ENCODE measurements around the gene HOXA9. TPM values are rescaled to one million over a fixed set of nuclear protein-coding genes. Genes with fewer than 3 reads are reported as not detected.

The HOXA9 gene
- total and polyA plus RNA-seq, 9 donors = 0.12 to 2.5 (median 0.57) TPM; not detected in 1

DNA sequence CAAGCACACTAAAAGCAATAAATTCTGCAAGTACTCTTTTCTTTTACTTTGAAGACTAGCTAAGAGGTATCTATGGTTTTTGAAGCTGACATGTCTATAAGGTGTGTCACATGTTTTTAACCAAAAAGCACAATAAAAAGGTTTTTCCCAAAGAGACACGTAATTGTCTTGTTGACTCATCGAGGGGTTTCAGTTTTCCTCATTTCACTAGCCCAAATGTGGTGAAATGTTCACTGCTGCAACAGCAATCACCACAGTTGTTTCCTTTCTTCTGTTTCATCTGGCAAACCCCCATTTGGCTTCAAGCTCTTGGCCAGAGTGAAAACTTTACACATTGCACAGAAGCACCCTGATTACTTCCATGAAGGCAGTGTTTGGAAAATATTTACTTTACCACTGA is 30.9 kb downstream of the HOXA9 start:
- no peaks in the 10 kb centered on the region for H3K27me3 ChIP-seq
- H3K4me3 ChIP-seq = no peak overlapping the region
- WGBS, 3 donors = 33 to 48% (median 45%) methylated on average over 2 of the region's 2 CpGs
- intact Hi-C loops (cut with DNase I) = loop anchor here in 1 of 4 donors (5.0 kb wide), 1 partner anchor 277 kb away; no protein-coding TSS in a partner anchor
- H3K9me3 ChIP-seq = no peaks in the 10 kb centered on the region
- H3K4me1 ChIP-seq (ENCODE audit: insufficient read depth) = peaks cover 6% of the 10 kb centered on the region
- no peak overlapping the region for H3K27ac ChIP-seq
- DNase-seq = no peak
- TF ChIP-seq, protein P1, sequence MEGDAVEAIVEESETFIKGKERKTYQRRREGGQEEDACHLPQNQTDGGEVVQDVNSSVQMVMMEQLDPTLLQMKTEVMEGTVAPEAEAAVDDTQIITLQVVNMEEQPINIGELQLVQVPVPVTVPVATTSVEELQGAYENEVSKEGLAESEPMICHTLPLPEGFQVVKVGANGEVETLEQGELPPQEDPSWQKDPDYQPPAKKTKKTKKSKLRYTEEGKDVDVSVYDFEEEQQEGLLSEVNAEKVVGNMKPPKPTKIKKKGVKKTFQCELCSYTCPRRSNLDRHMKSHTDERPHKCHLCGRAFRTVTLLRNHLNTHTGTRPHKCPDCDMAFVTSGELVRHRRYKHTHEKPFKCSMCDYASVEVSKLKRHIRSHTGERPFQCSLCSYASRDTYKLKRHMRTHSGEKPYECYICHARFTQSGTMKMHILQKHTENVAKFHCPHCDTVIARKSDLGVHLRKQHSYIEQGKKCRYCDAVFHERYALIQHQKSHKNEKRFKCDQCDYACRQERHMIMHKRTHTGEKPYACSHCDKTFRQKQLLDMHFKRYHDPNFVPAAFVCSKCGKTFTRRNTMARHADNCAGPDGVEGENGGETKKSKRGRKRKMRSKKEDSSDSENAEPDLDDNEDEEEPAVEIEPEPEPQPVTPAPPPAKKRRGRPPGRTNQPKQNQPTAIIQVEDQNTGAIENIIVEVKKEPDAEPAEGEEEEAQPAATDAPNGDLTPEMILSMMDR (IDR thresholded peaks at IDR 0.05) = no peak
- no peak for TF ChIP-seq EP300 (IDR thresholded peaks at IDR 0.05)
- TF ChIP-seq POLR2A (IDR thresholded peaks at IDR 0.05) = no peak
- no peaks in the 10 kb centered on the region for H3K36me3 ChIP-seq

GRCh38 chr7:27133409-27134231 is 31.7 kb downstream of the HOXA9 start:
- no peak overlapping the region for H3K4me3 ChIP-seq
- no peaks in the 10 kb centered on the region for H3K36me3 ChIP-seq
- intact Hi-C loops (cut with DNase I) = loop anchor here in 1 of 4 donors (5.0 kb wide), 1 partner anchor 276 kb away; no protein-coding TSS in a partner anchor
- H3K4me1 ChIP-seq (ENCODE audit: insufficient read depth) = peaks cover 6% of the 10 kb centered on the region
- H3K27ac ChIP-seq = no peak overlapping the region
- TF ChIP-seq EP300 (IDR thresholded peaks at IDR 0.05) = no peak
- TF ChIP-seq POLR2A (IDR thresholded peaks at IDR 0.05) = no peak
- TF ChIP-seq, protein P1 (IDR thresholded peaks at IDR 0.05) = no peak
- H3K27me3 ChIP-seq = no peaks in the 10 kb centered on the region
- H3K9me3 ChIP-seq = peaks cover 0 to 4% of the 10 kb centered on the region in 2 donors
- DNase-seq = no peak
- 51 to 64% (median 53%) methylated on average over 18 of the region's 18 CpGs for WGBS, 3 donors

DNA sequence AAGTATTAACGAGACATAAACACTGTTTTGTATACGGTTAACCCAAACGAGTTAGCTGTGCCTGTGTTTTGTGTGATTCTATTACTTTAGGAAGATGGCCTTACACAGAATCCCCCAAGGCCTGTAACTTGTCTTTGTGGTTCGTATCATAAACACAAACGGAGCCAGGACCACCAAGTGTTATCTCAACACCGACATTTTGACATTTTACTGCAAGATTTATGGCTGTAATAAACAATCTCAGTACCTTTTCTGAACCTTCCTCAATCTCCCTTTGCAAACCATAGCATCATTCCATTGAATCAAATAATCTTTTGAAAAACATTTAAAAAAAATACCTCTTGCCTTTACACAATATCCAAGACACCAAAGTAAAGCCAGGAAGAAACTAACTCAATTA is 32.4 kb downstream of the HOXA9 start:
- H3K4me3 ChIP-seq = no peak overlapping the region
- H3K27ac ChIP-seq = no peak overlapping the region
- DNase-seq = no peak
- peaks cover 0 to 5% of the 10 kb centered on the region in 2 donors for H3K9me3 ChIP-seq
- 43 to 57% (median 51%) methylated on average over 6 of the region's 6 CpGs for WGBS, 3 donors
- H3K4me1 ChIP-seq (ENCODE audit: insufficient read depth) = peaks cover 6% of the 10 kb centered on the region
- H3K36me3 ChIP-seq = no peaks in the 10 kb centered on the region
- TF ChIP-seq EP300 (IDR thresholded peaks at IDR 0.05) (no peak), POLR2A (IDR thresholded peaks at IDR 0.05) (no peak)
- TF ChIP-seq, protein P1 (IDR thresholded peaks at IDR 0.05) = no peak
- H3K27me3 ChIP-seq = no peaks in the 10 kb centered on the region
- intact Hi-C loops (cut with DNase I) = loop anchor here in 1 of 4 donors (5.0 kb wide), 1 partner anchor 276 kb away; no protein-coding TSS in a partner anchor

GRCh38 chr7:27132214-27132613 is 33.1 kb downstream of the HOXA9 start:
- Histone ChIP-seq H3K4me3 (no peak overlapping the region), H3K4me1 (ENCODE audit: insufficient read depth) (peaks cover 6% of the 10 kb centered on the region), H3K9me3 (peaks cover 0 to 5% of the 10 kb centered on the region in 2 donors), H3K27ac (no peak overlapping the region), H3K36me3 (no peaks in the 10 kb centered on the region), H3K27me3 (no peaks in the 10 kb centered on the region)
- no peak for DNase-seq
- intact Hi-C loops (cut with DNase I) = loop anchor here in 1 of 4 donors (5.0 kb wide), 1 partner anchor 275 kb away; no protein-coding TSS in a partner anchor
- WGBS, 3 donors = 75 to 79% (median 76%) methylated on average over 2 of the region's 2 CpGs
- TF ChIP-seq POLR2A (IDR thresholded peaks at IDR 0.05) = no peak
- TF ChIP-seq, protein P1 (IDR thresholded peaks at IDR 0.05) = no peak
- TF ChIP-seq EP300 (IDR thresholded peaks at IDR 0.05) = no peak

Measured in ovary (tissue), 9 donors.